C4-2B (cell line): ENCODE data around the gene PRSS56.

Source experiments
- ZFX ChIP-seq: fragments of 450-650 bp; IDR thresholded peaks from 2 replicates; pipeline ENCODE4 v1.6.1; 2017
- TF ChIP-seq, protein P1 (sequence below): fragments of 450-650 bp; conservative IDR thresholded peaks from 2 replicates; pipeline ENCODE4 v1.5.1; 2017; ENCODE audit warnings: mild to moderate bottlenecking

DNA sequence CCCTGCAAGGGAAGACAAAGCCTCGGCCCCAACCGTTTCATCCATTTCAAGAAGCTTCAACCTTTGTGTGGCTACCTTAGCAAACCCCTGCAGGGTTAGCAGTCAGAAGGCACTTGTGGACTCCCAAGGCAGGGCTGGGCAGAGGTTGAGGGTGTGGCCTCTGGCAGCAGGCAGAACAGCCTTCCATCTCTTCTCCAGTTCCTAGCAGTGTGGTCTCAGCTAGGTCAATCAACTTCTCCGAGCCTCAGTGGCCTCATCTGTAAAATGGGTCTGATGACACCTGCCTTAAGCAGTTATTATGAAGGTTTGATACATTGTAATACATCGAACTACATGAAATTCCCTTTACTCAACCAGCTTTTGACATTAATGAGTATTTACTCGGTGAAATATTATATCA, 6.8 kb upstream of the PRSS56 start:
- TF ChIP-seq, protein P1, sequence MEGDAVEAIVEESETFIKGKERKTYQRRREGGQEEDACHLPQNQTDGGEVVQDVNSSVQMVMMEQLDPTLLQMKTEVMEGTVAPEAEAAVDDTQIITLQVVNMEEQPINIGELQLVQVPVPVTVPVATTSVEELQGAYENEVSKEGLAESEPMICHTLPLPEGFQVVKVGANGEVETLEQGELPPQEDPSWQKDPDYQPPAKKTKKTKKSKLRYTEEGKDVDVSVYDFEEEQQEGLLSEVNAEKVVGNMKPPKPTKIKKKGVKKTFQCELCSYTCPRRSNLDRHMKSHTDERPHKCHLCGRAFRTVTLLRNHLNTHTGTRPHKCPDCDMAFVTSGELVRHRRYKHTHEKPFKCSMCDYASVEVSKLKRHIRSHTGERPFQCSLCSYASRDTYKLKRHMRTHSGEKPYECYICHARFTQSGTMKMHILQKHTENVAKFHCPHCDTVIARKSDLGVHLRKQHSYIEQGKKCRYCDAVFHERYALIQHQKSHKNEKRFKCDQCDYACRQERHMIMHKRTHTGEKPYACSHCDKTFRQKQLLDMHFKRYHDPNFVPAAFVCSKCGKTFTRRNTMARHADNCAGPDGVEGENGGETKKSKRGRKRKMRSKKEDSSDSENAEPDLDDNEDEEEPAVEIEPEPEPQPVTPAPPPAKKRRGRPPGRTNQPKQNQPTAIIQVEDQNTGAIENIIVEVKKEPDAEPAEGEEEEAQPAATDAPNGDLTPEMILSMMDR: no peak
- no peak for TF ChIP-seq ZFX
